ENCODE results near the gene MYO15B. TPM values are rescaled to one million over a fixed set of nuclear protein-coding genes. Genes with fewer than 3 reads are reported as not detected.
"Not testable (repeated sequence)": the region's sequence is repeated elsewhere in the genome, so short reads cannot be mapped to it uniquely, and the experiment has no call there.

The MYO15B gene
- total and polyA plus RNA-seq, 2 donors (not counting 1 experiment from before 2014, with no cell fraction given): 452 to 1,019 TPM

- ATAC-seq (ENCODE audit: low read depth) (no peak), DNase-seq (no peak)
- H3K27ac ChIP-seq (ENCODE audit: low read length in 2 of 2): no peak overlapping the region
- H2AFZ ChIP-seq (ENCODE audit: insufficient read depth, low read depth, low read length, poor library complexity, severe bottlenecking): no peak overlapping the region
- H3K79me2 ChIP-seq (ENCODE audit: control insufficient read depth, insufficient read depth, low read length): no peaks in the 10 kb centered on the region
- no peak overlapping the region for H3K4me3 ChIP-seq (ENCODE audit: control extremely low read depth in 1 of 5, extremely low read depth in 1 of 5, insufficient read depth in 1 of 5, low read depth in 2 of 5, low read length in 4 of 5)
- H3K36me3 ChIP-seq (replicated peaks in 1 of 2; ENCODE audit: control extremely low read depth in 1 of 2, control insufficient read depth in 1 of 2, extremely low read depth in 1 of 2, insufficient read depth in 2 of 2, low read length in 1 of 2): peaks cover 0 to 3% of the 10 kb centered on the region in 2 experiments
- H3K27ac Mint-ChIP-seq: no peak overlapping the region
- peaks cover 2 to 8% of the 10 kb centered on the region in 2 donors for H3K4me1 ChIP-seq (ENCODE audit: control insufficient read depth in 2 of 2, insufficient read depth in 2 of 2, low read length in 2 of 2)
- no peaks in the 10 kb centered on the region for H4K20me1 ChIP-seq (ENCODE audit: control insufficient read depth, insufficient read depth, low read length, poor library complexity, severe bottlenecking)
- H3K9me3 ChIP-seq (ENCODE audit: control extremely low read depth in 1 of 3, control insufficient read depth in 2 of 3, insufficient read depth in 1 of 3, low read length in 2 of 3): peaks cover 0 to 7% (median 0%) of the 10 kb centered on the region in 3 donors
- peaks cover 2% of the 10 kb centered on the region for H3K4me1 Mint-ChIP-seq
- no peaks in the 10 kb centered on the region for H3K27me3 Mint-ChIP-seq
- no peak overlapping the region for H3K9ac ChIP-seq (ENCODE audit: low read length)
- TF ChIP-seq CTCF (IDR thresholded peaks at IDR 0.05): no peak
- no peak for TF ChIP-seq EZH2 (IDR thresholded peaks at IDR 0.05; ENCODE audit: borderline replicate concordance, insufficient read depth, low read depth, low read length, poor library complexity, severe bottlenecking)
- 91% methylated on average over 3 of the region's 15 CpGs for WGBS (ENCODE audit: insufficient coverage)
- intact Hi-C loops (cut with micrococcal nuclease): no loop called here
- H3K9me3 Mint-ChIP-seq (ENCODE audit: insufficient read depth): no peaks in the 10 kb centered on the region
- ChIA-PET CTCF (no interaction called here), POLR2A (no interaction called here)
- no peak overlapping the region for H3K4me3 Mint-ChIP-seq
- H3K27me3 ChIP-seq (replicated peaks in 1 of 4; ENCODE audit: control extremely low read depth in 1 of 4, control insufficient read depth in 3 of 4, insufficient read depth in 4 of 4, low read length in 3 of 4): peaks cover 0 to 5% (median 2%) of the 10 kb centered on the region in 4 experiments
- no peak overlapping the region for H3K4me2 ChIP-seq (replicated peaks; ENCODE audit: low read depth, low read length, poor library complexity, severe bottlenecking)
These were observed 10.9 kb upstream of the MYO15B start for GRCh38 chr17:75576661-75577060.

DNA sequence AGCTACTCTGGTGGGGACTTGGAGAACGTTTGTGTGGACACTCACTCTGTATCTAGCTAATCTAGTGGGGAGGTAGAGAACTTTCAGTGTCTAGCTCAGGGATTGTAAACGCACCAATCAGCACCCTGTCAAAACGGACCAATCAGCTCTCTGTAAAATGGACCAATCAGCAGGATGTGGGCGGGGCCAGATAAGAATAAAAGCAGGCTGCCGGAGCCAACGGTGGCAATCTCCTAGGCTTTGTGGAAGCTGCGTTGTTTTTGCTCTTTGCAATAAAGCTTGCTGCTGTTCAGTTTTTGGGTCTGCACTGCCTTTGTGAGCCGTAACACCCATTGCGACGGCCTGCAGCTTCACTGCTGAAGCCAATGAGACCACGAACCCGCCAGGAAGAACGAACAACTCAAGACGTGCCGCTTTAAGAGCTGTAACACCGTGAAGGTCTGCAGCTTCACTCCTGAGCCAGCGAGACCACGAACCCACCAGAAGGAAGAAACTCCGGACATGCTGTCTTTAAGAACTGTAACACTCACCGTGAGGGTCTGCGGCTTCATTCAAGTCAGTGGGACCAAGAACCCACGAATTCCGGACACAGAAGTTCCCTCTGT, 6.4 kb upstream of the MYO15B start:
- 58% methylated on average over 20 of the region's 23 CpGs for WGBS (ENCODE audit: insufficient coverage)
- H3K27me3 ChIP-seq (replicated peaks in 1 of 4; ENCODE audit: control extremely low read depth in 1 of 4, control insufficient read depth in 3 of 4, insufficient read depth in 4 of 4, low read length in 3 of 4); H4K20me1 ChIP-seq (ENCODE audit: control insufficient read depth, insufficient read depth, low read length, poor library complexity, severe bottlenecking); H3K4me1 ChIP-seq (ENCODE audit: control insufficient read depth in 2 of 2, insufficient read depth in 2 of 2, low read length in 2 of 2); POLR2A ChIA-PET; H3K79me2 ChIP-seq (ENCODE audit: control insufficient read depth, insufficient read depth, low read length); H3K9me3 Mint-ChIP-seq (ENCODE audit: insufficient read depth); ATAC-seq (ENCODE audit: low read depth); intact Hi-C loops (cut with micrococcal nuclease); H3K27ac ChIP-seq (ENCODE audit: low read length in 2 of 2); H3K27me3 Mint-ChIP-seq; H3K4me1 Mint-ChIP-seq; DNase-seq; H3K9me3 ChIP-seq (ENCODE audit: control extremely low read depth in 1 of 3, control insufficient read depth in 2 of 3, insufficient read depth in 1 of 3, low read length in 2 of 3); H3K27ac Mint-ChIP-seq; H3K36me3 ChIP-seq (replicated peaks in 1 of 2; ENCODE audit: control extremely low read depth in 1 of 2, control insufficient read depth in 1 of 2, extremely low read depth in 1 of 2, insufficient read depth in 2 of 2, low read length in 1 of 2): not testable (repeated sequence)
- Histone ChIP-seq H3K4me3 (ENCODE audit: control extremely low read depth in 1 of 5, extremely low read depth in 1 of 5, insufficient read depth in 1 of 5, low read depth in 2 of 5, low read length in 4 of 5) (peak overlapping the region in 1 of 5 experiments; percentile 31), H2AFZ (ENCODE audit: insufficient read depth, low read depth, low read length, poor library complexity, severe bottlenecking) (peak overlapping the region; percentile 51), H3K4me2 (replicated peaks; ENCODE audit: low read depth, low read length, poor library complexity, severe bottlenecking) (peak overlapping the region; percentile 33), H3K9ac (ENCODE audit: low read length) (peak overlapping the region; percentile 35)
- H3K4me3 Mint-ChIP-seq: peak overlapping the region; percentile 64
- CTCF ChIA-PET: interaction anchor here (0.7 to 1.8 kb wide), 3 partner anchors 10 to 168 kb away, joined by 3 read pairs; no protein-coding TSS in a partner anchor

GRCh38 chr17:75583197-75583596, 4.4 kb upstream of the MYO15B start:
- H3K9ac ChIP-seq (ENCODE audit: low read length); ATAC-seq (ENCODE audit: low read depth); H3K4me3 ChIP-seq (ENCODE audit: control extremely low read depth in 1 of 5, extremely low read depth in 1 of 5, insufficient read depth in 1 of 5, low read depth in 2 of 5, low read length in 4 of 5); H2AFZ ChIP-seq (ENCODE audit: insufficient read depth, low read depth, low read length, poor library complexity, severe bottlenecking); H4K20me1 ChIP-seq (ENCODE audit: control insufficient read depth, insufficient read depth, low read length, poor library complexity, severe bottlenecking); H3K36me3 ChIP-seq (replicated peaks in 1 of 2; ENCODE audit: control extremely low read depth in 1 of 2, control insufficient read depth in 1 of 2, extremely low read depth in 1 of 2, insufficient read depth in 2 of 2, low read length in 1 of 2); H3K27me3 Mint-ChIP-seq; H3K9me3 ChIP-seq (ENCODE audit: control extremely low read depth in 1 of 3, control insufficient read depth in 2 of 3, insufficient read depth in 1 of 3, low read length in 2 of 3); H3K79me2 ChIP-seq (ENCODE audit: control insufficient read depth, insufficient read depth, low read length); H3K27ac ChIP-seq (ENCODE audit: low read length in 2 of 2); H3K4me1 Mint-ChIP-seq; H3K4me3 Mint-ChIP-seq; H3K27ac Mint-ChIP-seq; H3K9me3 Mint-ChIP-seq (ENCODE audit: insufficient read depth); H3K4me2 ChIP-seq (replicated peaks; ENCODE audit: low read depth, low read length, poor library complexity, severe bottlenecking); H3K27me3 ChIP-seq (replicated peaks in 1 of 4; ENCODE audit: control extremely low read depth in 1 of 4, control insufficient read depth in 3 of 4, insufficient read depth in 4 of 4, low read length in 3 of 4); intact Hi-C loops (cut with micrococcal nuclease); DNase-seq: not testable (repeated sequence)
- CTCF ChIA-PET: interaction anchor here (0.6 to 1.7 kb wide), 5 partner anchors 12 to 179 kb away, joined by 3 to 6 read pairs (median 4); no protein-coding TSS in a partner anchor
- 90% methylated on average over 1 of the region's 6 CpGs for WGBS (ENCODE audit: insufficient coverage)
- POLR2A ChIA-PET: interaction anchor here (0.6 to 0.7 kb wide), 2 partner anchors 10 to 156 kb away, joined by 6 to 7 read pairs; no protein-coding TSS in a partner anchor
- peaks cover 4 to 12% of the 10 kb centered on the region in 2 donors for H3K4me1 ChIP-seq (ENCODE audit: control insufficient read depth in 2 of 2, insufficient read depth in 2 of 2, low read length in 2 of 2)
